Epithelial cell of esophagus (primary cell): Measurements from ENCODE around the gene BRK1.
"Not testable (repeated sequence)": the region's sequence is repeated elsewhere in the genome, so short reads cannot be mapped to it uniquely, and the experiment has no call there.

ENCODE experiments used
- DNase-seq: peaks from one replicate; pipeline ENCODE4 v3.0.0; 2010; ENCODE audit warnings: low read depth
- H3K4me3 ChIP-seq: 2 replicates; pipeline ENCODE4 v1.5.1; 2011; ENCODE audit warnings: mild to moderate bottlenecking, low read length, control low read depth
- CTCF ChIP-seq: IDR thresholded peaks from 2 replicates; pipeline ENCODE4 v1.5.1; 2011; ENCODE audit warnings: low read depth, mild to moderate bottlenecking, low read length, control low read depth, inconsistent platforms; ENCODE audit not compliant: insufficient read depth; ENCODE audit errors: missing control alignments

The BRK1 gene

GRCh38 chr3:10115326-10116137, at the start of gene BRK1:
BRK1 (plus strand) TSS chr3:10115675; CDS start chr3:10115702, 27 bp downstream.
- H3K4me3 ChIP-seq, result peak within 1 kb of the TSS; percentile 99
- peak; percentile 97 for DNase-seq
- no peak for TF ChIP-seq CTCF

GRCh38 chr3:10070077-10070476, 45.4 kb upstream of the BRK1 start:
- H3K4me3 ChIP-seq, DNase-seq: not testable (repeated sequence)

- peak; percentile 37 for DNase-seq
- H3K4me3 ChIP-seq, result no peak overlapping the region
- TF ChIP-seq CTCF, result no peak
Observed at GRCh38 chr3:10074666-10075065, 40.8 kb upstream of the BRK1 start.

GRCh38 chr3:10081871-10082270, 33.6 kb upstream of the BRK1 start:
- TF ChIP-seq CTCF, result no peak
- no peak for DNase-seq
- H3K4me3 ChIP-seq, result no peak overlapping the region

GRCh38 chr3:10085738-10086137, 29.7 kb upstream of the BRK1 start:
- H3K4me3 ChIP-seq, result no peak overlapping the region
- no peak for TF ChIP-seq CTCF
- DNase-seq, result peak; percentile 83

GRCh38 chr3:10088256-10088655, 27.2 kb upstream of the BRK1 start:
- peak; percentile 27 for DNase-seq
- TF ChIP-seq CTCF, result no peak
- H3K4me3 ChIP-seq, result no peak overlapping the region

GRCh38 chr3:10090179-10090578, 25.3 kb upstream of the BRK1 start:
- no peak for DNase-seq

GRCh38 chr3:10090774-10091173, 24.7 kb upstream of the BRK1 start:
- H3K4me3 ChIP-seq, DNase-seq: not testable (repeated sequence)

More at GRCh38 chr3:10090179-10090578, 25.3 kb upstream of the BRK1 start:
- no peak overlapping the region for H3K4me3 ChIP-seq
- no peak for TF ChIP-seq CTCF

- H3K4me3 ChIP-seq, DNase-seq: not testable (repeated sequence)
Observed at GRCh38 chr3:10091387-10091786, 24.1 kb upstream of the BRK1 start.
